ENCODE data around the gene DHRS13.
"Not testable (repeated sequence)": the region's sequence is repeated elsewhere in the genome, so short reads cannot be mapped to it uniquely, and the experiment has no call there.

Gene DHRS13

GRCh38 chr17:28937044-28937729, 34.3 kb upstream of the DHRS13 start:
- in situ Hi-C loops (cut with MboI; ENCODE audit: low sequenced_read_pairs), result no loop called here

- in situ Hi-C loops (cut with MboI; ENCODE audit: low sequenced_read_pairs), result no loop called here
These were observed 33.0 kb upstream of the DHRS13 start for GRCh38 chr17:28935744-28936460.

GRCh38 chr17:28934508-28934907, 31.6 kb upstream of the DHRS13 start:
- in situ Hi-C loops (cut with MboI; ENCODE audit: low sequenced_read_pairs), result not testable (repeated sequence)

GRCh38 chr17:28929787-28930186, 26.9 kb upstream of the DHRS13 start:
- in situ Hi-C loops (cut with MboI; ENCODE audit: low sequenced_read_pairs), result no loop called here

GRCh38 chr17:28928061-28928460, 25.2 kb upstream of the DHRS13 start:
- in situ Hi-C loops (cut with MboI; ENCODE audit: low sequenced_read_pairs), result no loop called here

- in situ Hi-C loops (cut with MboI; ENCODE audit: low sequenced_read_pairs), result no loop called here
These were observed 23.9 kb upstream of the DHRS13 start for GRCh38 chr17:28926786-28927185.

GRCh38 chr17:28926366-28926765, 23.5 kb upstream of the DHRS13 start:
- in situ Hi-C loops (cut with MboI; ENCODE audit: low sequenced_read_pairs), result no loop called here

- in situ Hi-C loops (cut with MboI; ENCODE audit: low sequenced_read_pairs), result no loop called here
These were observed 23.1 kb upstream of the DHRS13 start for GRCh38 chr17:28925912-28926365.

- in situ Hi-C loops (cut with MboI; ENCODE audit: low sequenced_read_pairs), result no loop called here
These were observed 17.3 kb upstream of the DHRS13 start for GRCh38 chr17:28920201-28920600.

GRCh38 chr17:28918295-28918694, 15.4 kb upstream of the DHRS13 start:
- in situ Hi-C loops (cut with MboI; ENCODE audit: low sequenced_read_pairs), result no loop called here

- in situ Hi-C loops (cut with MboI; ENCODE audit: low sequenced_read_pairs), result no loop called here
These were observed 14.6 kb upstream of the DHRS13 start for GRCh38 chr17:28917465-28917864.

- in situ Hi-C loops (cut with MboI; ENCODE audit: low sequenced_read_pairs), result no loop called here
These were observed 14.2 kb upstream of the DHRS13 start for GRCh38 chr17:28917029-28917428.

- in situ Hi-C loops (cut with MboI; ENCODE audit: low sequenced_read_pairs), result no loop called here
These were observed 13.5 kb upstream of the DHRS13 start for GRCh38 chr17:28916302-28916934.

- in situ Hi-C loops (cut with MboI; ENCODE audit: low sequenced_read_pairs), result no loop called here
These were observed 10.1 kb upstream of the DHRS13 start for GRCh38 chr17:28912938-28913333.

- in situ Hi-C loops (cut with MboI; ENCODE audit: low sequenced_read_pairs), result no loop called here
These were observed 9.5 kb upstream of the DHRS13 start for GRCh38 chr17:28912281-28912937.

- in situ Hi-C loops (cut with MboI; ENCODE audit: low sequenced_read_pairs), result no loop called here
These were observed 8.6 kb upstream of the DHRS13 start for GRCh38 chr17:28911411-28912045.

- in situ Hi-C loops (cut with MboI; ENCODE audit: low sequenced_read_pairs), result no loop called here
These were observed 7.7 kb upstream of the DHRS13 start for GRCh38 chr17:28910534-28910933.

- in situ Hi-C loops (cut with MboI; ENCODE audit: low sequenced_read_pairs), result no loop called here
These were observed 5.8 kb upstream of the DHRS13 start for GRCh38 chr17:28908640-28909167.

GRCh38 chr17:28907709-28908475, 5.0 kb upstream of the DHRS13 start:
- in situ Hi-C loops (cut with MboI; ENCODE audit: low sequenced_read_pairs), result no loop called here

Measured in HL-60/S4 treated with phorbol 12-myristate 13-acetate at 8.2 ng/mL for 4 days and 3 days (cell line).